GM12878 (cell line): ENCODE results near the gene C19orf73. TPM values are rescaled to one million over a fixed set of nuclear protein-coding genes. Genes with fewer than 3 reads are reported as not detected.
A peak's percentile ranks its signal among the peaks of the same experiment; 100 is the strongest.
"Not testable (repeated sequence)": the region's sequence is repeated elsewhere in the genome, so short reads cannot be mapped to it uniquely, and the experiment has no call there.

Experiments used
- ATAC-seq: fragments of 200-7000 bp; cut with Tn5 transposase; 3 replicates; pipeline ENCODE4 v1.9.1; 2020; ENCODE audit warnings: mild to moderate bottlenecking, moderate library complexity
- BruUV-seq: library from RNA; stranded (reverse); fragments of 400-500 nt; replicated peaks from 2 replicates; lab custom pipeline; 2021; lab: Mats Ljungman, UMichigan
- CTCF ChIA-PET: fragments of 300-600 bp; sonication (Branson Sonifier 250); formaldehyde crosslinking; extraction: SDS; loops from one replicate; lab custom pipeline; 2021; ENCODE audit warnings: inconsistent platforms; lab: Yijun Ruan, JAX
- POLR2A ChIA-PET: fragments of 350-600 bp; formaldehyde crosslinking; extraction: SDS; loops from one replicate; lab custom pipeline; 2021; ENCODE audit warnings: inconsistent platforms; lab: Charles Lee
- RAD21 ChIA-PET: fragments of 300-600 bp; sonication (Branson Sonifier 250); formaldehyde crosslinking; loops from one replicate; lab custom pipeline; 2023; ENCODE audit warnings: antibody characterized with exemption; ENCODE audit not compliant: unreplicated experiment; lab: Charles Lee
- SMC1A ChIA-PET: fragments of 300-600 bp; sonication (Branson Sonifier 250); formaldehyde crosslinking; loops from one replicate; lab custom pipeline; 2023; ENCODE audit not compliant: unreplicated experiment, uncharacterized antibody; lab: Charles Lee
- DNase-seq: peaks from one replicate; pipeline ENCODE4 v3.0.0-alpha.2; 2011; ENCODE audit warnings: low read depth, low spot score
- FAIRE-seq: peaks from 3 replicates; lab custom pipeline; 2011; peaks lifted over from hg19 to GRCh38; lab: Jason Lieb, UNC
- H2AFZ ChIP-seq: 2 replicates; pipeline ENCODE4 v1.6.0; 2011; ENCODE audit warnings: low read depth, low read length, control low read depth; ENCODE audit not compliant: control insufficient read depth
- H3K27ac ChIP-seq: 2 replicates; pipeline ENCODE4 v1.5.1; 2011; ENCODE audit warnings: control low read depth; ENCODE audit not compliant: control insufficient read depth, insufficient read depth
- H3K27me3 ChIP-seq, 2 experiments: replicated peaks in 1 of 2; 2 replicates each; pipeline versions ENCODE4 v1.6.0 to v1.6.1; 2011; ENCODE audit warnings: low read length in 1 of 2; ENCODE audit not compliant: control insufficient read depth in 2 of 2, insufficient read depth in 2 of 2
- H3K36me3 ChIP-seq, 2 experiments: 2 replicates each; pipeline ENCODE4 v1.5.1; 2011; ENCODE audit warnings: low read length in 1 of 2; ENCODE audit not compliant: control insufficient read depth in 2 of 2, insufficient read depth in 2 of 2
- H3K4me1 ChIP-seq: 2 replicates; pipeline ENCODE4 v1.6.1; 2011; ENCODE audit warnings: mild to moderate bottlenecking, low read length, moderate library complexity, mixed read lengths; ENCODE audit not compliant: control insufficient read depth, insufficient read depth
- H3K4me2 ChIP-seq: 2 replicates; pipeline ENCODE4 v1.6.0; 2011; ENCODE audit warnings: control low read depth; ENCODE audit not compliant: control insufficient read depth, insufficient read depth
- H3K4me3 ChIP-seq: fragments of 200-600 bp; sonication (generic); 2 replicates; pipeline ENCODE4 v1.5.1; 2016
- H3K79me2 ChIP-seq: 2 replicates; pipeline ENCODE4 v1.6.0; 2011; ENCODE audit warnings: low read length; ENCODE audit not compliant: control insufficient read depth, insufficient read depth
- H3K9ac ChIP-seq: 2 replicates; pipeline ENCODE4 v1.8.0; 2011; ENCODE audit warnings: low read length, control low read depth, mixed read lengths; ENCODE audit not compliant: control insufficient read depth, insufficient read depth
- H3K9me3 ChIP-seq: replicated peaks from 3 replicates; pipeline ENCODE4 v1.5.1; 2011; ENCODE audit warnings: mild to moderate bottlenecking, low read length; ENCODE audit not compliant: control insufficient read depth, insufficient read depth
- H4K20me1 ChIP-seq: 2 replicates; pipeline ENCODE4 v1.6.0; 2011; ENCODE audit not compliant: control insufficient read depth, insufficient read depth
- HDGF ChIP-seq: fragments of 450-650 bp; IDR thresholded peaks from 2 replicates; pipeline ENCODE4 v1.6.1; 2016; ENCODE audit warnings: antibody characterized with exemption
- NFIC ChIP-seq: IDR thresholded peaks from 2 replicates; pipeline ENCODE4 v1.6.1; 2012; ENCODE audit warnings: low read depth, mild to moderate bottlenecking, inconsistent platforms, low read length, moderate library complexity
- SIN3A ChIP-seq: IDR thresholded peaks from 2 replicates; pipeline ENCODE4 v1.6.1; 2012; ENCODE audit warnings: low read depth, low read length, improper control_type of control experiment
- ZNF217 ChIP-seq: fragments of 450-650 bp; IDR thresholded peaks from 2 replicates; pipeline ENCODE4 v1.6.1; 2017; ENCODE audit warnings: antibody characterized with exemption, mild to moderate bottlenecking
- WGBS: methylation state at CpG from one replicate; pipeline ENCODE4 v1.1.6; 2016; ENCODE audit warnings: low lambda C conversion rate; ENCODE audit not compliant: insufficient replicate concordance, insufficient coverage; ENCODE audit errors: missing lambda C conversion rate; 5-methylcytosine and 5-hydroxymethylcytosine counted together
- in situ Hi-C: fragments of 300-500 bp; cut with MboI; formaldehyde crosslinking; loops from 9 replicates; pipeline ENCODE4 v1.14.3; 2018; ENCODE audit warnings: mixed read lengths
- intact Hi-C: fragments of 100-400 bp; cut with micrococcal nuclease; formaldehyde crosslinking; loops from one replicate; pipeline ENCODE4 v1.14.2; 2022; ENCODE audit not compliant: unreplicated experiment
- polyA plus RNA-seq, 11 experiments: library from polyadenylated mRNA; depleted of rRNA in 4 of 11; unstranded in 6 of 11; stranded (reverse) in 5 of 11; fragments of >200 nt; fragmentation: Nextera tagmentation in 4 of 11; fragmentation: Illumina TruSeq in 1 of 11; extraction: Ambion mirVana in 4 of 11; extraction: Trizol in 1 of 11; gene quantifications; 1 replicate in 1 of 11; 2 replicates in 10 of 11; pipeline versions ENCODE4 v1.2.1 to v1.2.3, GENCODE V29; 2011 to 2016; ENCODE audit warnings: inconsistent platforms in 2 of 11, missing spikeins in 2 of 11, low read depth in 1 of 11
- total RNA-seq, 4 experiments: library from RNA; depleted of rRNA in 3 of 4; stranded (reverse); fragments of >200 nt in 3 of 4; fragmentation: Illumina TruSeq in 1 of 4; extraction: Trizol in 1 of 4; gene quantifications; 2 replicates each; pipeline versions ENCODE4 v1.2.1 to v1.2.3, GENCODE V29; 2013 to 2021
- TF ChIP-seq, protein P1 (sequence below): IDR thresholded peaks from 2 replicates; pipeline ENCODE4 v1.6.1; 2012; ENCODE audit warnings: low read depth, low read length, improper control_type of control experiment
- TF ChIP-seq, protein P2 (sequence below): fragments of 450-650 bp; IDR thresholded peaks from 2 replicates; pipeline ENCODE4 v1.6.1; 2016; ENCODE audit warnings: mild to moderate bottlenecking

The C19orf73 gene
- total and polyA plus RNA-seq, 10 of the 15 experiments (the other 5 are each of a cell fraction or from before 2014, with no cell fraction given), result 0.20 to 2.0 (median 0.80) TPM

DNA sequence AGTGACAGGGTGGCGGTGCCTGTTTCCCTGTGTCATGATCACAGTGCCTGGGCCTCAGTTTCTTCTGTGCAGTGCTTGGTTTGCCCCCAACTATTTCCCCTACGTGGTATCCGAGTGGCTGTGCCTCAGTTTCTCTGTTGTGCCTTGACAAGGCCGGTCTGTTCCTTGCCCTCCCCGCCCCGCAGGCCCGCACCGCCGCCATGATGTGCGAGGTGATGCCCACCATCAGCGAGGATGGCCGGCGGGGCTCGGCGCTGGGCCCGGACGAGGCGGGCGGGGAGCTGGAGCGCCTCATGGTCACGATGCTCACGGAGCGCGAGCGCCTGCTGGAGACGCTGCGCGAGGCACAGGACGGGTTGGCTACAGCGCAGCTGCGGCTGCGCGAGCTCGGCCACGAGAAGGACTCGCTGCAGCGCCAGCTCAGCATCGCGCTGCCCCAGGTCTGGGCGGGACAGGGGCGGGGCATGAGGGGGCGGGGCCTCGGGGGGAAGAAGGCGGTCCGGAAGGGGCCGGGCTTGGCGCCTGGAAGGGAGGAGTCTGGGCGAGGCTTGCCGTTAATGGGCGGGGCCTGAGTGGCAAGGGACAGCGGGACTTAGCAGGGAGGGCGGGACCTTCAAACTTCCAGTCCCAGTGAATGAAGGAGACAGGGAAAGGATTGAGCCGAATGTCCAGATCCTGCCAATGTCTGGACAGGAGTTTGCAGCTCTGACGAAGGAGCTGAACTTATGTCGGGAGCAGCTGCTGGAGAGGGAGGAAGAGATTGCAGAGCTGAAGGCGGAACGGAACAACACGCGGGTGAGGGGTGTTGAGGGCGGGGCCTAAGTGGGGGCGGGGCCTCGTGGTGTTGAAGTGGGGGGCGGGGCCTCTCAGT is 9.0 kb upstream of the C19orf73 start (continued):
- TF ChIP-seq ZNF217 (0 out of 2 replicates have a peak, but pooled peaks have one; percentile 23), SIN3A (peak; percentile 90), HDGF (peak; percentile 46; the same call in 1 of the 2 replicates), NFIC (no peak)
- TF ChIP-seq, protein P1, sequence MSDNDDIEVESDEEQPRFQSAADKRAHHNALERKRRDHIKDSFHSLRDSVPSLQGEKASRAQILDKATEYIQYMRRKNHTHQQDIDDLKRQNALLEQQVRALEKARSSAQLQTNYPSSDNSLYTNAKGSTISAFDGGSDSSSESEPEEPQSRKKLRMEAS, result peak; percentile 94

DNA sequence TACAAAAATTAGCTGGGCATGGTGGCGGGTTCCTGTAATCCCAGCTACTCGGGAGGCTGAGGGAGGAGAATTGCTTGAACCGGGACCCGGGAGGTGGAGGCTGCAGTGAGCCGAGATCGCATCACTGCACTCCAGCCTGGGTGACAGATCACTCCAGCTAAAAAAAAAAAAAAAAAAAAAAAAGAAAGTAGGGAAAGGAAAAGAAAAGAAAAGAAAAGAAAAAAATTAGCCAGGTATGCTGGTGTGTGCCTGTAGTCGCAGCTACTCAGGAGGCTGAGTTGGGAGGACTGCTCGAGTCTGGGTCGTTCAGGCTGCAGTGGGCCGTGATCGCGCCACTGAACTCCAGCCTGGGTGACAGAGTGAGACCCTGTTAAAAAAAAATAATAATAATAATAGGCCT is 8.3 kb upstream of the C19orf73 start:
- SMC1A ChIA-PET, H3K27me3 ChIP-seq, BruUV-seq, H3K9me3 ChIP-seq, DNase-seq, H3K4me2 ChIP-seq, H2AFZ ChIP-seq, intact Hi-C loops, ATAC-seq, FAIRE-seq, H3K4me1 ChIP-seq, H3K79me2 ChIP-seq, in situ Hi-C loops, H3K27ac ChIP-seq, H3K36me3 ChIP-seq, H4K20me1 ChIP-seq, H3K4me3 ChIP-seq, H3K9ac ChIP-seq: not testable (repeated sequence)
- ChIA-PET CTCF (interaction anchor here (0.6 to 2.2 kb wide), 3 partner anchors 13 to 174 kb away, joined by 3 to 13 read pairs (median 3); partner anchors contain the start of gene LIN7B), RAD21 (interaction anchor here (0.6 to 1.4 kb wide), 5 partner anchors 13 to 81 kb away, joined by 3 to 7 read pairs (median 4); partner anchors contain the start of gene LIN7B), POLR2A (interaction anchor here (0.6 to 1.4 kb wide), 10 partner anchors 9 to 459 kb away, joined by 3 to 8 read pairs (median 4); partner anchors contain the start of gene LIN7B)
- TF ChIP-seq, protein P2, sequence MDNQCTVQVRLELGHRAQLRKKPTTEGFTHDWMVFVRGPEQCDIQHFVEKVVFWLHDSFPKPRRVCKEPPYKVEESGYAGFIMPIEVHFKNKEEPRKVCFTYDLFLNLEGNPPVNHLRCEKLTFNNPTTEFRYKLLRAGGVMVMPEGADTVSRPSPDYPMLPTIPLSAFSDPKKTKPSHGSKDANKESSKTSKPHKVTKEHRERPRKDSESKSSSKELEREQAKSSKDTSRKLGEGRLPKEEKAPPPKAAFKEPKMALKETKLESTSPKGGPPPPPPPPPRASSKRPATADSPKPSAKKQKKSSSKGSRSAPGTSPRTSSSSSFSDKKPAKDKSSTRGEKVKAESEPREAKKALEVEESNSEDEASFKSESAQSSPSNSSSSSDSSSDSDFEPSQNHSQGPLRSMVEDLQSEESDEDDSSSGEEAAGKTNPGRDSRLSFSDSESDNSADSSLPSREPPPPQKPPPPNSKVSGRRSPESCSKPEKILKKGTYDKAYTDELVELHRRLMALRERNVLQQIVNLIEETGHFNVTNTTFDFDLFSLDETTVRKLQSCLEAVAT, result 0 out of 2 replicates have a peak, but pooled peaks have one; percentile 14
- 98% methylated on average over 12 of the region's 12 CpGs for WGBS
